HG03432 (cell line): ENCODE results near the gene WWOX.
A peak's percentile ranks its signal among the peaks of the same experiment; 100 is the strongest.

ENCODE experiments used
- ATAC-seq: cut with Tn5 transposase; IDR thresholded peaks from one replicate; pipeline ENCODE4 v1.9.1; 2021; ENCODE audit warnings: mild to moderate bottlenecking, moderate library complexity; ENCODE audit not compliant: unreplicated experiment

WWOX gene

GRCh38 chr16:79064256-79064972 lies 965.0 kb downstream of the WWOX start:
- ATAC-seq, result no peak

DNA sequence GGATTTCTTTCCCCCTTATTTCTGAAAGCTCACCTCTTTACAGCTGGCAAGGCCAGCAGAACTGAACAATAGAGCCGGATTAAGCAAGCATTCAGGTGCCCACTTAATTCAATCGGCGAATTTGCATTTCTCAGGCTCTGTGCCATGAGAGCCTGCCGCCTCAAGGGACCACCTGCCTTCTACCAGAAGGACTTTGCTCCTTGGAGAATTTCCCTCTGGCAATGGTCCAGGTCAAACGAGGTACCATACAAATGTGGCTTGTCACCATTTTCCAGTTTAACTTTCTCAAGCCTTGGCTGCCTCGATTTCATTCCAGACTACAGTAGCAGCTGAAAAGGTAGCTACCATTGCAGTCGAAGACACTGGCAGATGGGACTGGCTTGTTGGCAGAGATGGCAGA lies 967.1 kb downstream of the WWOX start:
- no peak for ATAC-seq

- no peak for ATAC-seq
Observed at GRCh38 chr16:79067600-79067999, 968.1 kb downstream of the WWOX start.

- ATAC-seq, result no peak
Observed at GRCh38 chr16:79069121-79069520, 969.7 kb downstream of the WWOX start.

GRCh38 chr16:79069633-79070032 lies 970.2 kb downstream of the WWOX start:
- ATAC-seq, result no peak

DNA sequence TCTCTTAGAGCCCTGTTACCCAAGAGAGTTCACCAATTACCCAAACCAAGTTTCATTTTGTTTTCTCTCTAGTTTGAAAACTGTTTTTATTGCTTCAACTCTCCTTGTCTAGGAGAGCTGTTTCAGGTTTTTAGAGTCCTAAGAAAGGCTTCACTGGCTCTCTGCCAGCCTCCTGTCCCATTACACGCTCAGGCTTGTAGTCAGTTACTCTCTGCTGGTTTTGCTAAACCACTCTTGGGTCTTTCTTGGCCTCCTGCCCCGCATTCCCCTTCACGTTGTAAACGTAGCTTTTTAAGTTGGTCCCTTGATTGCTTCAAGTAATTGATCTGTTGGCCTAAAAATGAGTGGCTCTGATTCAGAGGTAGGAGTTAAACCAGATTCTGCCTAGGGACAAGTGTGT lies 972.0 kb downstream of the WWOX start:
- ATAC-seq, result no peak

DNA sequence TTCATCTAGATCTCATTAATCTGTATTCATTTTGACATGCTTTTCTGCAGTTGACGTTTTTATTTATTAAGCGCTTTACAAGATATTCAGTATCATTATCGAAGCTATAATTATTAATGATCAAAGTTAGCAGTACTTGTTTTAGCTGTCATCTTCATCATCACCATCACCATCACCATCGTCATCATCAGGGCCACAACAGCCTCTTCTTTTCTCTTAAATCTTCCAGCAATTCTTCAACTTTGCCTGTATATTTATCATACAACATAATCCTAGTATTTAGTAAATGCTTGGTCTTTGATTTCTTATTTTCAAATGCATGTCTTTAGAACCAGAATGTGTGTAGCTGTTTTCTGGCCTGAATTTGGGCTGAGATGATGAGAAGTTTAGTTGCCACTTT lies 973.1 kb downstream of the WWOX start:
- no peak for ATAC-seq

GRCh38 chr16:79073566-79073965 lies 974.1 kb downstream of the WWOX start:
- no peak for ATAC-seq

DNA sequence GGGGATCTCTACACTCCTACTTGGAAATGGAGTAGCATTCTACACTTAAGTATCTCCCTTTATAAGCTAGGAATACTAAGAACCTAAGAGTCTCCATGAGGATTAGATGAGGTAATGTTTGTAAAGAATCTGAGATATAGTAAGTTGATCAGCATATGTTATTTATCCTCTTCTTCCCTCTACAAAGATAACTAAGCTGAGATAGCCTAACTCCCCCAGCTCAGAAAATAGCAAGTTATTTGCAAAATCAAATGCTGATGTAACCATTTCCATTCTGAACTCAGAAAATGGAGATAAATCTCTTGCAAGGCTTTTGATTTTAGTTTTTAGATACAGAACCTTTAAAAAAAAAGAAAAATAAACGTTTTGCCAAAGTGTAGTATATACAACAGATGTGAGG lies 975.1 kb downstream of the WWOX start:
- ATAC-seq, result no peak

DNA sequence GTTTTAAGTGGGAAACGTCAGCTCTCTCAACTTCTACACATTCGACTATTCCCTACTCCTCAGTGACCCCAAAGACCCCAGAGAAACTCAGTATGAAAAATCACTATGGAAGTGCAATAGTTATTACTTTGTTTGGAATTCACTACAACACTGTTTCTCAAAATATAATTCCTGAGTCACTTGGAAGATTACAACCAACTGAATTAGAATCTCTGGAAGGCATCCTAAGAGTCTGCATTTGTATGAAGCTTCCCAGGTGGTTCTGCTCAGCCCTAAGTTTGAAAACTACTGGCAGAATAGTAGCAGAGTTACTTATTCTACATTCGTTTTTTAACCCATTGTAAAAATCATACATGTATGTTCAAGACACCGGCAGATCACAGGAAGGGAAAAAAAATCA lies 975.5 kb downstream of the WWOX start:
- ATAC-seq, result no peak

GRCh38 chr16:79076047-79076767 lies 976.8 kb downstream of the WWOX start:
- ATAC-seq, result no peak

- ATAC-seq, result no peak
Observed at GRCh38 chr16:79077346-79077745, 977.9 kb downstream of the WWOX start.

DNA sequence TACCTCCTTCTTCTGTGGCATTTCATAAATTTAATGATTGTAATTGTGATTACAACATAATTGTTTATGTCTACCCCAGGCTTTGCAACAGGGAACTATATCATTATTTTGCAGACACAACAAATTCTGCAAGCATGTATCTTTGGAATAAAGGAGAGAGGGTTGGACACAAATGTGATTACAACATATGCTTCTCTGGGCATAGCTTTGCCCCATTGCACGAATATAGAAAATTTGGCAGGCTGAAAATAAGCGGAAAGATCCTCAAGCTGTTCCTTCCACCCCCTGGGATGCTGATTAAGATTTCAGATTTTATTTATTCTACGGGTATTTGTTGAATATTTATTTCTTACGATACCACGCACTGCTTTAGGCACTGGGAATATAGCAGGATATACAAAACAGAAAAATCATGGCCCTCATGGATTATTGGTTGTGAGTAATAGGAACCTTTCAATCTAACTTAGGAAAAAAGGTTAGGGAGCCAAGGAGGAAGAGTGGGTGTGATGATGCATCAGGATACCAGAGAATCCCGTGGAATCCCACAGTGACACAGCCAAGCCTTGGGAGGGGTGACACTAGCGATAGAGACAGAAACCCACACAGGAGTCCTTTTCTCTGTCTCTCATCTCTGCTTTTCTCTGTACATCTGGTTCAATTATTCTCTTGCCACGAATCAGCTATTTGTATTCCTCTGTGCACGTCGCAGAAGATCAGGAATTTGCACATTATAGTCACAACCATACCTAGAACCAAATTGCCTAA lies 980.4 kb downstream of the WWOX start:
- ATAC-seq, result no peak

GRCh38 chr16:79081297-79082066 lies 982.0 kb downstream of the WWOX start:
- no peak for ATAC-seq

GRCh38 chr16:79082970-79083369 lies 983.5 kb downstream of the WWOX start:
- no peak for ATAC-seq

DNA sequence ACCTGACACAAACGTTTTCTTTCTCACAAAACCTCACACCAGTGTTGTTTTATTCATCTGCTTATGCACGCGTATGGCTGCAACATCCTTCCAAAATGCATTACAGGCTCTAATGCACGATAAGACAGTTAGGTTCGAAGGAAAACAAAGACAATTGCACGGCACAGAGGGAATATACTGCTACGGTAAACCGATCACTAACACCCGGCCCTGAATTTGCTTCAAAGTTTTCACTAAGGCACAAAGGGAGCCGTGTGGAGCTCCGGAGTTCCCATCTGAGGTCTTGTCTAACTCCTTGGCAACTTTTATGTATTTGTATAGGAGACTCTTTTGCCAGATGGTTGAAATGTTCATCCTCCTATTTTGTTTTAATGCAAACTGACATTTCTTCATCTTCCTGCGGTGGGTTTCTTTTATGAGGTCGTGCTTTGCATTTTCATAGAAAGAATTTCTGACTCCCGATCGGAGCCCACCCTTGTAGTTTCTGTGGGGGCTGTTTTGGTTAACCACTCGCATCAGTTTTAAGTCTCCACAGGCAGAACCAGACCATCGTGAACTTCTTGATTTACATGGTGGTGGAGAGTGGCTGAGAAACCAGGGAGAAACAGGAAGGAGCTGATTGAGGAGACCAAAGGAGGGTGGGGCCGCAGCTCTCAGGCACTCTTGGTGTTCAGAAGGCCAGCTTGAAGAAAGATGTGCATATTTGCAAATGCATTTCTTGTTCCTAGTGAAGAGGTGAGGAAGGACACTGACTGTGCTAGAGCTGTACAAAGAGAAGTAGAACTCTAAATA lies 984.2 kb downstream of the WWOX start:
- no peak for ATAC-seq

GRCh38 chr16:79088971-79089370 lies 989.5 kb downstream of the WWOX start:
- no peak for ATAC-seq

- peak; percentile 72 for ATAC-seq
Observed at GRCh38 chr16:79089735-79090284, 990.4 kb downstream of the WWOX start.

DNA sequence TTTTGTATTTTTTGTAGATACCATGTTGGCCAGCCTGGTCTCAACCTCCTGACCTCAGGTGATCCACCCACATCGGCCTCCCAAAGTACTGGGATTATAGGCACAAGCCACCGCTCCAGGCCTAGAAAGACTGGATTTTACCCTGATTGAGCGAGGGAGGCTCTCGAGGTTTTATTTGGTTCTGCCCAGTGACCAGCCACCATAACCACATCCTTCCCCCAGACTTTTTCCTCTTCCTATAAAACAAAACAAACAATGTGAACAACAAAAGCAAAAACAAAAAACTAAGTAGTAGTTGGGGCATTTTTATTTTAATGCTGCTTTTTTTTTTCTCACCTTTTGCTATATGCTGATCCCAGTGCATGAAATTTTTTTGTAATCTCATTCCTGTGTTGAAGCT lies 991.5 kb downstream of the WWOX start:
- ATAC-seq, result no peak

DNA sequence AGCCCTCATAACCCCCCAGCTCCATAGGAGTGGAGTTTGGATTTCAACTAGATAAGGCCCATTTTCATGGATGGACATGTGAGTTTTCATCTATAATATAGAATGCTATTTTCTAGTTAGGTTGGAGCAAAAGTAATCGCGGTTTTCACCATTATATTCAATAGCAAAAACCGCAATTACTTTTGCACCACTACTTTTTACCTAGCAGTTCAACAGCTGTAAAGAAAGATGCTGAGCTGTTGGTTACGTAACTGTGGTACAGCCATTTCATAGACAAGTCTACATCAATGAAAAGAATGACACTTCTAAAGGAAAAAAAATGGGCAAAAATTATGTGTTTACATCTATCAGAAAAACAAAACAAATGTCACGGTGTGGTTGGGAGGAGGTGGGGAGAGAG lies 993.4 kb downstream of the WWOX start:
- no peak for ATAC-seq
